HepG2 (cell line): ENCODE measurements around the gene ADSL. TPM values are rescaled to one million over a fixed set of nuclear protein-coding genes. Genes with fewer than 3 reads are reported as not detected.

Experiments
- ATAC-seq: fragments of 200-7000 bp; cut with Tn5 transposase; 3 replicates; pipeline ENCODE4 v1.9.1; 2020; ENCODE audit warnings: mild to moderate bottlenecking, moderate library complexity
- BruUV-seq: library from RNA; stranded (reverse); fragments of 400-500 nt; replicated peaks from 2 replicates; lab custom pipeline; 2021; lab: Mats Ljungman, UMichigan
- CTCF ChIA-PET: fragments of 300-600 bp; formaldehyde crosslinking; extraction: SDS; loops from one replicate; lab custom pipeline; 2021; ENCODE audit warnings: low total read pairs, inconsistent platforms, low intra/inter-chr PET ratio; lab: Yijun Ruan, JAX
- POLR2A ChIA-PET: fragments of 350-600 bp; sonication (Branson Sonifier 250); formaldehyde crosslinking; loops from one replicate; lab custom pipeline; 2020; ENCODE audit warnings: antibody characterized with exemption, inconsistent platforms; lab: Yijun Ruan, JAX
- DNase-seq: peaks from one replicate; pipeline ENCODE4 v3.0.0-alpha.2; 2015; ENCODE audit warnings: low spot score
- FAIRE-seq: peaks from 3 replicates; lab custom pipeline; 2011; peaks lifted over from hg19 to GRCh38; lab: Jason Lieb, UNC
- H2AFZ ChIP-seq: one replicate; pipeline ENCODE4 v1.6.1; 2011; ENCODE audit warnings: low read length, inconsistent platforms
- H3K27ac ChIP-seq: fragments of 300-600 bp; 3 replicates; pipeline ENCODE4 v1.8.0; 2011; ENCODE audit warnings: mixed run types, mild to moderate bottlenecking, mixed read lengths, low read length, inconsistent platforms; ENCODE audit not compliant: insufficient read depth; ENCODE audit errors: extremely low read length
- H3K27me3 ChIP-seq, 2 experiments: fragments of 200-600 bp in 1 of 2; 2 replicates in 1 of 2; 3 replicates in 1 of 2; pipeline versions ENCODE4 v1.6.0 to v1.8.0; 2011; ENCODE audit warnings: low read length in 2 of 2, mild to moderate bottlenecking in 2 of 2, moderate library complexity in 2 of 2, inconsistent platforms in 1 of 2; ENCODE audit not compliant: insufficient read depth in 2 of 2, control insufficient read depth in 1 of 2
- H3K36me3 ChIP-seq, 2 experiments: fragments of 200-600 bp in 1 of 2; replicated peaks in 1 of 2; 2 replicates in 1 of 2; 3 replicates in 1 of 2; pipeline versions ENCODE4 v1.5.1 to v1.8.0; 2011; ENCODE audit warnings: low read length in 2 of 2, inconsistent platforms in 1 of 2; ENCODE audit not compliant: insufficient read depth in 2 of 2, control insufficient read depth in 1 of 2
- H3K4me1 ChIP-seq: 2 replicates; pipeline ENCODE4 v1.5.1; 2012; ENCODE audit warnings: low read length, inconsistent platforms; ENCODE audit not compliant: insufficient read depth
- H3K4me2 ChIP-seq: 2 replicates; pipeline ENCODE4 v1.6.0; 2011; ENCODE audit warnings: low read depth, low read length, inconsistent platforms
- H3K4me3 ChIP-seq, 3 experiments: fragments of 200-600 bp in 1 of 3; sonication (generic), shearing (Covaris generic) in 1 of 3; replicated peaks in 1 of 3; 2 replicates each; pipeline ENCODE4 v1.5.1; 2011 to 2016; ENCODE audit warnings: low read length in 3 of 3, inconsistent platforms in 2 of 3, low read depth in 2 of 3, mild to moderate bottlenecking in 2 of 3, control low read depth in 1 of 3, mixed read lengths in 1 of 3; ENCODE audit not compliant: insufficient read depth in 1 of 3
- H3K79me2 ChIP-seq: one replicate; pipeline ENCODE4 v1.6.1; 2011; ENCODE audit warnings: low read length, inconsistent platforms; ENCODE audit not compliant: insufficient read depth
- H3K9ac ChIP-seq: 2 replicates; pipeline ENCODE4 v1.6.0; 2011; ENCODE audit warnings: mild to moderate bottlenecking, low read depth, low read length, inconsistent platforms; ENCODE audit not compliant: insufficient read depth
- H3K9me3 ChIP-seq: 2 replicates; pipeline ENCODE4 v1.5.1; 2012; ENCODE audit warnings: mild to moderate bottlenecking, low read length
- H4K20me1 ChIP-seq: 2 replicates; pipeline ENCODE4 v1.6.0; 2011; ENCODE audit warnings: inconsistent platforms, mild to moderate bottlenecking, low read length, moderate library complexity; ENCODE audit not compliant: insufficient read depth
- ARID5B ChIP-seq: IDR thresholded peaks from 2 replicates; pipeline ENCODE4 v1.4.0; 2020; ENCODE audit warnings: mild to moderate bottlenecking, missing genetic modification reagents
- CENPBD1 ChIP-seq: sonication (generic); formaldehyde crosslinking; IDR thresholded peaks from 2 replicates; pipeline ENCODE4 v1.8.0; 2022; ENCODE audit warnings: missing genetic modification reagents, low read depth, mild to moderate bottlenecking, borderline replicate concordance
- DRAP1 ChIP-seq: IDR thresholded peaks from 2 replicates; pipeline ENCODE4 v1.6.1; 2016; ENCODE audit warnings: missing genetic modification reagents, missing compliant biosample characterization
- FOXK1 ChIP-seq: sonication (generic); formaldehyde crosslinking; IDR thresholded peaks from 2 replicates; pipeline ENCODE4 v1.4.0; 2020; ENCODE audit warnings: low read depth, missing genetic modification reagents, borderline replicate concordance
- HOXD1 ChIP-seq: sonication (generic); formaldehyde crosslinking; IDR thresholded peaks from 2 replicates; pipeline ENCODE4 v1.5.0; 2020; ENCODE audit warnings: missing genetic modification reagents
- MYC ChIP-seq: sonication (generic); formaldehyde crosslinking; IDR thresholded peaks from 2 replicates; pipeline ENCODE4 v1.9.0; 2021; ENCODE audit warnings: missing genetic modification reagents, borderline replicate concordance
- NONO ChIP-seq, 2 experiments: fragments of 450-650 bp in 1 of 2; sonication (generic) in 1 of 2; formaldehyde crosslinking in 1 of 2; IDR thresholded peaks in 1 of 2; conservative IDR thresholded peaks in 1 of 2; 2 replicates each; pipeline versions ENCODE4 v1.6.1 to v1.8.0; 2017 to 2022; ENCODE audit warnings: mild to moderate bottlenecking in 1 of 2, missing genetic modification reagents in 1 of 2, moderate library complexity in 1 of 2
- NPAS2 ChIP-seq: sonication (generic); formaldehyde crosslinking; IDR thresholded peaks from 2 replicates; pipeline ENCODE4 v1.8.0; 2022; ENCODE audit warnings: mild to moderate bottlenecking, missing genetic modification reagents, borderline replicate concordance
- NR3C1 ChIP-seq: sonication (generic); formaldehyde crosslinking; IDR thresholded peaks from 2 replicates; pipeline ENCODE4 v1.4.0; 2020; ENCODE audit warnings: missing genetic modification reagents
- RBM22 ChIP-seq: fragments of 200-400 bp; formaldehyde crosslinking; optimal IDR thresholded peaks from 2 replicates; pipeline ENCODE3; 2017; ENCODE audit warnings: mild to moderate bottlenecking, low read length, moderate library complexity
- SATB2 ChIP-seq: sonication (generic); formaldehyde crosslinking; IDR thresholded peaks from 2 replicates; pipeline ENCODE4 v1.5.0; 2020; ENCODE audit warnings: missing genetic modification reagents
- TOPORS ChIP-seq: sonication (generic); formaldehyde crosslinking; IDR thresholded peaks from 2 replicates; pipeline ENCODE4 v1.8.0; 2023; ENCODE audit warnings: mild to moderate bottlenecking, missing genetic modification reagents
- ZNF263 ChIP-seq: sonication (generic); formaldehyde crosslinking; IDR thresholded peaks from 2 replicates; pipeline ENCODE4 v1.4.0; 2020; ENCODE audit warnings: missing genetic modification reagents
- ZNF326 ChIP-seq: sonication (generic); formaldehyde crosslinking; IDR thresholded peaks from 2 replicates; pipeline ENCODE4 v1.4.0; 2020; ENCODE audit warnings: missing genetic modification reagents, borderline replicate concordance
- ZNF740 ChIP-seq: sonication (generic); formaldehyde crosslinking; IDR thresholded peaks from 2 replicates; pipeline ENCODE4 v1.4.0; 2020; ENCODE audit warnings: missing genetic modification reagents
- ZNF768 ChIP-seq: sonication (generic); formaldehyde crosslinking; IDR thresholded peaks from 2 replicates; pipeline ENCODE4 v1.4.0; 2020; ENCODE audit warnings: missing genetic modification reagents
- WGBS: methylation state at CpG from one replicate; pipeline ENCODE4 v1.1.6; 2017; ENCODE audit warnings: low lambda C conversion rate; 5-methylcytosine and 5-hydroxymethylcytosine counted together
- in situ Hi-C: cut with HindIII; loops from 2 replicates; pipeline ENCODE4 v1.10.0; 2017; ENCODE audit warnings: low pct_unique_long_range_greater_than_20kb; ENCODE audit not compliant: extremely low pct_ligation_motif_present
- intact Hi-C: fragments of 100-400 bp; cut with micrococcal nuclease; formaldehyde crosslinking; loops from one replicate; pipeline ENCODE4 v1.10.0; 2022; ENCODE audit not compliant: unreplicated experiment
- polyA plus RNA-seq, 8 experiments: library from polyadenylated mRNA; depleted of rRNA in 3 of 8; stranded (reverse) in 7 of 8; unstranded in 1 of 8; fragments of >200 nt; fragmentation: Illumina TruSeq in 4 of 8; extraction: Trizol in 4 of 8; gene quantifications; 2 replicates each; pipeline versions ENCODE4 v1.2.1 to v1.2.3, GENCODE V29; 2011 to 2016; ENCODE audit warnings: low read depth in 4 of 8, missing spikeins in 1 of 8, mixed read lengths in 1 of 8; ENCODE audit not compliant: insufficient read depth in 1 of 8
- total RNA-seq, 5 experiments: library from RNA; depleted of rRNA; stranded (reverse); fragments of >200 nt; fragmentation: Illumina TruSeq; extraction: Trizol; gene quantifications; 2 replicates each; pipeline ENCODE4 v1.2.3, GENCODE V29; 2016; ENCODE audit warnings: low read depth in 1 of 5

Gene ADSL
- total and polyA plus RNA-seq, 2 of the 13 experiments (the other 11 are each of a cell fraction or from before 2014, with no cell fraction given), result 123 to 174 TPM

GRCh38 chr22:40430991-40431390, 84.7 kb downstream of the ADSL start:
- peaks cover 5% of the 10 kb centered on the region; the same call in 1 of the 2 replicates for H3K4me1 ChIP-seq
- 95% methylated on average over 4 of the region's 4 CpGs for WGBS
- no peaks in the 10 kb centered on the region for H3K27me3 ChIP-seq
- H3K27ac ChIP-seq, result no peak overlapping the region
- no peak for FAIRE-seq
- H3K4me3 ChIP-seq, result no peak overlapping the region
- no peaks in the 10 kb centered on the region for H4K20me1 ChIP-seq
- DNase-seq, result no peak
- intact Hi-C loops, result no loop called here
- no peak for ATAC-seq
- no peaks in the 10 kb centered on the region for H3K79me2 ChIP-seq
- no peak overlapping the region for H3K9ac ChIP-seq
- H3K4me2 ChIP-seq, result no peak overlapping the region
- no peaks in the 10 kb centered on the region for H3K9me3 ChIP-seq
- no peak overlapping the region for H2AFZ ChIP-seq
- peaks cover 36 to 66% of the 10 kb centered on the region in 2 experiments; a peak in 4 of 5 replicates for H3K36me3 ChIP-seq
- CTCF ChIA-PET, result no interaction called here
- BruUV-seq, result no TSS peak
- no peak for TF ChIP-seq NR3C1 (CRISPR knock-in tag)
- no peak for TF ChIP-seq ZNF326 (CRISPR knock-in tag)
- no peak for TF ChIP-seq FOXK1 (CRISPR knock-in tag)
- no peak for TF ChIP-seq DRAP1
- TF ChIP-seq SATB2 (CRISPR knock-in tag), result no peak
- TF ChIP-seq CENPBD1 (CRISPR knock-in tag), result no peak
- no peak for TF ChIP-seq ZNF768 (CRISPR knock-in tag)
- TF ChIP-seq HOXD1 (CRISPR knock-in tag), result no peak
- TF ChIP-seq MYC (CRISPR knock-in tag), result no peak
- no peak for TF ChIP-seq NPAS2 (CRISPR knock-in tag)
- no peak for TF ChIP-seq ARID5B (CRISPR knock-in tag)
- TF ChIP-seq ZNF740 (CRISPR knock-in tag), result no peak
- TF ChIP-seq ZNF263 (CRISPR knock-in tag), result no peak
- TF ChIP-seq TOPORS, result no peak
- no peak for TF ChIP-seq NONO (IDR thresholded peaks at IDR 0.05)
- no peak for TF ChIP-seq NONO (CRISPR knock-in tag; conservative IDR thresholded peaks at IDR 0.05)
- no peak for TF ChIP-seq RBM22
- TF ChIP-seq, all 625 proteins: peak for 0
- POLR2A ChIA-PET, result no interaction called here
- in situ Hi-C loops, result no loop called here
